ENCODE data around the gene PHF19.

Gene PHF19

GRCh38 chr9:120913647-120914264 lies 36.8 kb upstream of the PHF19 start:
- DNase-seq (ENCODE audit: low spot score), result no peak

DNA sequence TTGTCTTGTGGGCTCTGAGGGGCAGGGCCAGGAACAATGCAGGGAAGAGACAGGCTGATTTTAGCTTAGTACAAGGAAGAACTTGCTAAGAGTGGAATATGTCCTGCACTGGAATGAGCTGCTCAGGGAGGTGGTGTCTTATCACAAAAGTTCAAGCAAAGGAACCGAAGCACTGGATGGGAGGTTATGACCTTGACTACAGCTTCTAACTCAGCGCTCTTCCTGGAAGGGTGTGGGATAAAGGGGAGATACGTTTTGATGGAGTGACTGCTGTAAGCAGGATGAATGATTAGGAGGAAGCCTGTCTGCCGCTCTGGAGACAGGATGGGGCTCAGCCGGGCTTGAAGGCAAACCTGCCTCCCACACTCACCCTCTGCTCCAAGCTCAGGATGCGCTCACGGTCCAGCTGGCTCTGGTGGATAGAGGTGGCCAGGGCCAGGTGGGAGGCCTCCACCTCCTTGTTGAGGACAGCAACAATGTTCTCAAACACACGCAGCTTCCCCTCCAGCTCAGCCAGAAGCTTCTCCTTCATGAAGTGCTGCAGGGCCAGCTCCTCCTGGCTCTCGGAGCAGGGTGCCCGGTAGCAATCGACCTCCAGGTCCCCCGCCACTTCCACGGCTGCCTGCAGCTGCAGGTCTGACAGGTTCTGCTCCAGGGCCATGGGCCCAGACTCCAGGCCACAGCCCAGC lies 36.1 kb upstream of the PHF19 start:
- DNase-seq (ENCODE audit: low spot score), result no peak

GRCh38 chr9:120911295-120911837 lies 34.4 kb upstream of the PHF19 start:
- DNase-seq (ENCODE audit: low spot score), result no peak

DNA sequence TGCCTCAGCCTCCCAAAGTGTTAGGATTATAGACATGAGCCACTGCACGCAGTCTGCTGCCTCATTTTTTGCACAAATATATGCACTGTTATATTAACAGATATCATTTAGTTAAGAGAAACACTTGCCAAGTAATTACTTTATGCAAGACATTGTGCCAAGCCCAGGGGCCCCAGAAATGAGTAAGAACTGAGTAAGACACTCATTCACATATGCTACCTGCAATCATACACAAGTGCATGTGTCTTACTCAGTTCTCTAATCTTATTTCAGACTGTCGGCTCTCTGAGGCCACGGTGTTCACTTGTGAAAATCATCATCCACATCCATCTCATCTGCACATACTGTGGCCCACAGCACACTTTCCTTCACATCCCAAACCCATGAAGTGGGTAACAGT lies 33.7 kb upstream of the PHF19 start:
- DNase-seq (ENCODE audit: low spot score), result no peak

DNA sequence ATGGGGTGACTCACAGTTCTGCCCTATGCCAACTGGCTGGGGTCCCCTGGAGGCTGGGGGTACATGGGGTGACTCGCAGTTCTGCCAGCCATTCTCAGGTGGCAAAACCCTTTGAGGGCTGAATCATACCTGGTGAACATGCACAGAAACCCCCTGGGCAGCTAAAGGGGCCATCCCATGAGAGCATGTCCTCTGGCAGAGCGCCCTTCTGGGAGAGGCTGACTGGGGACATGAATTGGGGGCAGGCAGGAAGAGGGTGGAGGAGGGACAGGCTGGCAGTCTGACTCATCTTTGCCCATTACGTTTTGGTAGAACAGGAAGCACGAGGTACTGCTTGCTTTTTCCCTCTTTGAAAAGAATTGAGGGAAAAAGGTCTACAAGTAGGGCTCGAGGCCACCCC lies 32.9 kb upstream of the PHF19 start:
- no peak for DNase-seq (ENCODE audit: low spot score)

- no peak for DNase-seq (ENCODE audit: low spot score)
Observed at GRCh38 chr9:120905315-120906164, 28.6 kb upstream of the PHF19 start.

DNA sequence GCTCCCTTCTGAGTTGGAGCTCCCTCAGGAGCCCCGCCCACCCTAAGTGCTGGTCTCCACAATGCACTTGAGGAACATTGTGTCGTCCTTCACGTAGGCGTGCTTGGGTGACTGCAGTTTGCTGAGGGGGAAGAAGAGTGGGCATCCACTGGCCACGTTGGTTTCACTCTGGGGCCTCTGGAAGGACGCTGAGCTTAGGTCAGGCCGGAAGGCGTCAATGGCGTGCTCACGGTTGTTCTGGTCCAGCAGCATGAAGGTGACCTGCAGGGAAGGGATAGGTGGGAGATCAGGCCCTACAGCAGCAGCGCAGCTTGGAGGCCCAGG lies 28.0 kb upstream of the PHF19 start:
- DNase-seq (ENCODE audit: low spot score), result no peak

DNA sequence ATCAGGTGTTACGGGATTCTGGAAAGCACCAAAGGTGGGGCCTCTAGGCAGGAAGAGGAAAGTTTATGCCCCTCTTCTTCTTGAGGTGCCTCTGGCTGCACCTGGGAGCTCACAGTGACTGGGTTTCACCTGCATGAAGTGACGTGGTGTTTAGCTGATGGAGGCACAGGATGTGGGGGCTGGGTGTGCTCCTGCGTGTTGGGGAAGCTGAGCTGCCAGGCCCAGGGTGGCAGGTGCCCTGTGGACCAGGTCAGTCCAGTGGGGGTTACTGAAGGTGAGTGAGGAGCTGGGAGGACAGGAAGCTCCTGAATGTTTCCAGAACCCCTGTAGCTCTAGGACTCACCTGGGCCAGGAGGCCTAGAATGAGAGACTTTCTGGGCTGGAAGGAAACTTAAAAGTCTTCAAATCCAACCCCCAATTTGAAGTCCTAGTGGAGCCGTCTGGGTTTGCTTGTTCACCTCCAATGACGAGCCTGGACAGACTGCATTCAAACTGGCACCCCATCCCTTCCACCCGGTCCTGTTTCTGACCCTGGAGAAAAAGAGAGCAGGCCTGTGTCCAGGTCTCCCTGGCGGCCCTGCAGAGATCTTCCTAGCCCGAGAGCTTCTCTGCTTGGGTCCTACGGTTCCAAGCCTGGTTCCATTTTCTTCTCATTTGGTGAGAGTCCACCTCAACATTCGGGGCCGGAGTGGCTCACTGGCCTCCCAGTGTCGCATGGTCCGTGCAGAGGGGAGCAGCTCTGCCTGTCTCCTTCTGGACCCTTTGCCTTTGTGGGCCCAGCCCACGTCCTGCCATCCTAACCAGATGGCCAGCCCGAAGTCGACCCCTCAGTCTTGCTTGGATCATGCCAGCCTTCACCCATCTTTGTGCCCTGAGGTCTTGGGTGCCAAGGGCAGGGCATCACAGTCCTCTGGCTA lies 27.3 kb upstream of the PHF19 start:
- no peak for DNase-seq (ENCODE audit: low spot score)

GRCh38 chr9:120902569-120903535 lies 25.9 kb upstream of the PHF19 start:
- no peak for DNase-seq (ENCODE audit: low spot score)

DNA sequence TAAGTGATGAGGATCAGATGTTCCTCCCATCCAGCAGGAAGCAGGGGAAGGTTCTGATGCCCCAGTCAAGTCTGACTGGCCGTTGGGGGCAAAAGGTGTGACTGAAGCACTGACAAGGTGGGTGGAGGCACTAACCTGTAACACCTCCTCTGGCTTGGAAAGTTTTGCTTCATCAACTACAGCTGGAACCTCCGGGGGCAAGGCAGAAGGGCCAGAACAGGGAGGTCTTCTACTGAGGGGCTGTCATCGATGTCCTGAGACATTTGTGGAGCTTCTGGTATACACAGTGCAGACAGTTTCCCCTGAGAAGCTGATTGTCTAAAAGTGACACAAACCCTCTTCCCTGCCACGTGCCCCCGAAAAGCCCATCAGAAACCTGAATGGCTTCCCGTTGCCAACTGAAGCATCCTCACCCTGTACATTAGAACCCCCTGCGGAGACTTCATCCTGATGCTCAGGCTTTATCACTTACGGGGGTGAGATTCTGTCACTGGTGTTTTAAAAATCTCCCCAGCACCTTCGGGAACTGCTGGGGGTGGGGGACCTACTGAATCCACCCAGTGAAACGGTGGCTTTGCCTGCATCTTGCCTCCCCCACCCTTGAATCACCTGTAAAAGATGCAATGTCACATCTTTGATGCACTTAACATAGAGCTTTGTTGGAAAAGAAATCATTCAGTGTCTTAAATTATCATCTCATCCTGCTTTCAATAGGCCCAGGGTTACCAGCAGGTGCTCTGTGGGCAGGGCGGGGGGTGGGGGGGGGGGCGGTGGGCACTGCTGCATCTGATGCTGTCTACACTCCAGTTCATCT lies 25.0 kb upstream of the PHF19 start:
- DNase-seq (ENCODE audit: low spot score), result no peak

DNA sequence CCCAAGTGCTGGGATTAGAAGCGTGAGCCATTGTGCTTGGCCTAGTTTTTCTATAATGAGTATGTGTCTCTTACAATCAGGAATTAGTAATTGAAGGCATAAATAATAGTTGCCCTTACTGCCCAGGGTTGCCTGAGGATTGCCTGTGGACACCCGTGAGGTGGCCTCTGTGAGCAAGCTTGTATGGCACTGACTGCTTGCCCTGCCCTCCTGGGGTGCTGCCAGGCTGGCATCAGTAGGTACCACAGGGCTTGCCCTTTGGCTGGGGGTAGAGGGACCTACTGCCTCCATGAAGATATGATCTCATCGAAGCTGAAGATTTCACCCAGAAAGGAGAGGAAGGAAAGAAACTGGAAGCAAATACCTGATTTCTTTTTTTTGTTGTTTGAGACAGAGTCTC lies 23.8 kb upstream of the PHF19 start:
- no peak for DNase-seq (ENCODE audit: low spot score)

GRCh38 chr9:120899490-120900068 lies 22.6 kb upstream of the PHF19 start:
- no peak for DNase-seq (ENCODE audit: low spot score)

DNA sequence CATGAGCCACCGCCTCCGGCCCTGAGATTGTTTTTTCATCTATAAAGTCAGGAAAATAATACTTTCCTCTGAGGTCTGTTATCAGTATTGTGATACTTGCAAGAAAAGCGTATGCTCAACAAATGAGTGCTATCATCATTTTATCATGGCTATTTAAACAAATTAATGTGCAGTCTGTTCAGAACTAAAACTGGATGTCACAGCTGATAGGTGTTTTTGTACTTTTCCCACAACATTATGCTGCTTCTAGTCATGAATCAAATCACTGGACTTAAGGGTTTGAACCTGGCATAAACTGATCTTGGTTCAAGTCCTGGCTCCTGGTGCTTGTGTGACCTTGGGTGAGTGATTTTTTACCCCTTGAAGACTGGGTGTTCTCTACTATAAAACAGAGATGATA lies 21.4 kb upstream of the PHF19 start:
- no peak for DNase-seq (ENCODE audit: low spot score)

GRCh38 chr9:120895951-120896350 lies 19.0 kb upstream of the PHF19 start:
- DNase-seq (ENCODE audit: low spot score), result no peak

GRCh38 chr9:120894321-120895148 lies 17.5 kb upstream of the PHF19 start:
- DNase-seq (ENCODE audit: low spot score), result peak; percentile 37

DNA sequence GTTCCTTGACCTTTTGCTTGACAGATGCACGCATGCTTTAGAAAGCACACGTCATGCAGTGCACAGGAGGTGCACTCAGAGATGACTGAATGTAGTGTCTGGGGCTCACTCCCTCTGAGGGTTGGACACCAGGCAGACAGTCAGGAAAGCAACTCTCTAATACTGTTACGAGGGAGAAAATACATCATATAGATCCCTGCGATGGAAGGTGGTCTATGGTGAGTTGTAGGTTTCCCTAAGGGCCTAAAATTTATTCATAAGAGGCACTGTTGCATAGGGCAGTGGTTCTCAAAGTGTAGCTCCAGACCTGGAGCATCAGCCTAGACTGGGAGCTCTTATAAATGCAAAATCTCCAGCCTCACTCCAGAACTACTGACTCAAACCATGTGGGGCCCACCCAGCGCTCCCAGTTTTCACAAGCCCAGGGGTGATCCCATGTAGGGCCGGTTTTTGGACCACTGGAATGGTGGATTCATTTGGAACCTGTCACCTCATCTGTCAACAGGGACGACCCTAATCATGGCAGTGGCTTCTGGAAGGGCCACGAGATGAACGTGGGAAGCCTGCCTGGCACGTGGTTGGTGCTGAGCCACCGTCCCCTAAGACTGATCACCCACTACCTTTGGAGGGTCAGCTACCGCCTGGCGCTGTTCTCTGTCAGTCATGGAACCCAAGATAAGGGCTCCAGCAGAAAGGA lies 16.8 kb upstream of the PHF19 start:
- DNase-seq (ENCODE audit: low spot score), result no peak

DNA sequence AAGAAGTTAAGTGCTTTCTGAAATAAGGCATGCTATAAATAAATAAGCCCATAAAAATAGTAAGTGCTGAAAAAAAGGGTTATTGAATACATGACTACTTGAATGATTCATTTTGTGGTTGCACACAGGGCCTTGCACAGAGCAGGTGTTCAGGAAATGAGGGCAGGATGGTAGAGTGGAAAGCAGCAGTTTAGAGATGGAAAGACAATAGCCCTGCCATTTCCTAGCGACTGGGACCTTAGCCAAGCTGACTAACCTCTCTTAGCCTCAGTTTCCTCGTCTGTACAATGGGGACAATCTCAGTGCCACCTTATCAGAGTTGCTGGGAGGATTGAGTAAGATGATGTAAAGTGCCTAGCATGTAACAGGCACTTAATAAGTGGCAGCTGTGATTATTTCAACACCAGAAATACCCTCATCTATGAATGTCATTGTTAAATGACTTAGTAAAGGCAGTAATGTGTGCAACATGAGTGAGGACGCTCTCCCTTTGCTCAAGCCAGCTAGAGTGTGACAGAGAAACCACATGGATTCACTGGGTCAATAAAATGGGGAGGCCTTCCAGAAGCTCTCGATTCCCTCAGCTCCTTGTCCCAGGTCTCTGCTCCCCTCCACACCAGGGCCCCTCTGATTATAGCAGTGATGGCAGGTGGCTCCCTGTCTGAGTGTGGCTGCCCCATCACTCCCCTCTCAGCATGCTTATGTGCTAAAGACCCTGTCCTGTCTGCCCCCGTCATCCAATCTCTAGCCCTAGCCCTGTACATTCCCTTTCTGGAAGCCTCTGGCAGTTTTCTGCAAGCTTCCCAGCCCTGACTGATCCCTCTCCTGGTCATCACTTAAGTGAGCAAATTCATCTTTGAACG lies 16.0 kb upstream of the PHF19 start:
- DNase-seq (ENCODE audit: low spot score), result peak; percentile 68

Measured in hepatic stellate cell (primary cell).